ENCODE measurements around the gene ENPP7.

DNA sequence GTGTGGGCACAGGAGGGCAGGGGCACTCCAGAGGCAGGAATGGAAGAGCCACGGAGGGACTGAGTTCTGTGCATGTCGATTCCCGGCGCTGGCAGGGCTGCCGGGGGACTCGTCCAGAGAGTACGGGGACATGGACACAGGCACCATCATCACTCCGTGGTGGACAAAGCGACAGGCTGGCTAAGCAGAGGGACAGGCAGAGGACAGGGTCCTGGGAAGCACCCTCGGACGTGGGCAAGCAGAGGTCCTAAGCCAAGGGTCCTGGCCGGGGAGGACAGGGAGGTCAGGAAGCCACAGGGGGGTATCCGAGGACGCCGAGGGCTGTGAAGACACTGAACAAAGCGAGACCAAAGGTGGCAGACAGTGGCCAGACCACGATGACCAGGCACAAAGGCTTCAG lies 44.3 kb upstream of the ENPP7 start:
- TF ChIP-seq, protein P1, sequence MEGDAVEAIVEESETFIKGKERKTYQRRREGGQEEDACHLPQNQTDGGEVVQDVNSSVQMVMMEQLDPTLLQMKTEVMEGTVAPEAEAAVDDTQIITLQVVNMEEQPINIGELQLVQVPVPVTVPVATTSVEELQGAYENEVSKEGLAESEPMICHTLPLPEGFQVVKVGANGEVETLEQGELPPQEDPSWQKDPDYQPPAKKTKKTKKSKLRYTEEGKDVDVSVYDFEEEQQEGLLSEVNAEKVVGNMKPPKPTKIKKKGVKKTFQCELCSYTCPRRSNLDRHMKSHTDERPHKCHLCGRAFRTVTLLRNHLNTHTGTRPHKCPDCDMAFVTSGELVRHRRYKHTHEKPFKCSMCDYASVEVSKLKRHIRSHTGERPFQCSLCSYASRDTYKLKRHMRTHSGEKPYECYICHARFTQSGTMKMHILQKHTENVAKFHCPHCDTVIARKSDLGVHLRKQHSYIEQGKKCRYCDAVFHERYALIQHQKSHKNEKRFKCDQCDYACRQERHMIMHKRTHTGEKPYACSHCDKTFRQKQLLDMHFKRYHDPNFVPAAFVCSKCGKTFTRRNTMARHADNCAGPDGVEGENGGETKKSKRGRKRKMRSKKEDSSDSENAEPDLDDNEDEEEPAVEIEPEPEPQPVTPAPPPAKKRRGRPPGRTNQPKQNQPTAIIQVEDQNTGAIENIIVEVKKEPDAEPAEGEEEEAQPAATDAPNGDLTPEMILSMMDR (IDR thresholded peaks at IDR 0.05) = no peak
- TF ChIP-seq POLR2A (IDR thresholded peaks at IDR 0.05) (no peak), EP300 (IDR thresholded peaks at IDR 0.05) (no peak), POLR2AphosphoS5 (IDR thresholded peaks at IDR 0.05) (no peak)

Measured in stomach (tissue), 4 donors.